ENCODE measurements around the gene SLC46A3.
A peak's percentile ranks its signal among the peaks of the same experiment; 100 is the strongest.

The SLC46A3 gene

GRCh38 chr13:28718543-28719226 lies at the start of gene SLC46A3:
TSS of gene SLC46A3 (minus strand) at chr13:28718970. CDS start at chr13:28717998, 972 bp downstream.
- H3K79me2 ChIP-seq (ENCODE audit: control insufficient read depth, insufficient read depth, low read length, unreplicated experiment), result no peaks in the 10 kb centered on the region
- H2AFZ ChIP-seq (ENCODE audit: low read length, unreplicated experiment), result peak within 1 kb of the TSS; percentile 98
- peak within 1 kb of the TSS; percentile 87 for H3K4me3 ChIP-seq (ENCODE audit: low read depth, low read length)
- peaks cover 22% of the 10 kb centered on the region for H3K4me1 ChIP-seq (ENCODE audit: control insufficient read depth, insufficient read depth, low read length, unreplicated experiment)
- H3K36me3 ChIP-seq (ENCODE audit: insufficient read depth, low read length), result no peaks in the 10 kb centered on the region
- H3K27ac ChIP-seq (ENCODE audit: low read depth, low read length), result peak within 1 kb of the TSS; percentile 89
- no peaks in the 10 kb centered on the region for H3K27me3 ChIP-seq (ENCODE audit: insufficient read depth, low read length)

DNA sequence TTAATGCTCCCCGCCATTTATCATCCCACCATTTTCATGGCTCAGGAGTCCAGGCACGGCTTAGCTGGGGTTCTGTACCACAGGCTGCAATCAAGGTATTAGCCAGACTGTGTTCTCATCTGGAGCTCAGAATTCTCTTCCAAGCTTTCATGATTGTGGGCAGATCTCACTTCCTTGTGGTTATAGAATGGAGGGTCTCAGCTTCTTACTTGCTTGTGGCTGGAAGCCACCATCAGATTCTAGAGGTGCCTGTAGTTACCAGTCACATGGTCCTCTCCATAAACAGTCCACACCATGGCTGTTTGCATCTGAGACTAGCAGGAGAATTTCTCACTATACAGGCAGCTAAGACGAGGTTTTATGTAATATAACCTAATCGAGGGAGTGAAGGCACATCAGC lies 45.1 kb upstream of the SLC46A3 start:
- Histone ChIP-seq H3K79me2 (ENCODE audit: control insufficient read depth, insufficient read depth, low read length, unreplicated experiment) (no peaks in the 10 kb centered on the region), H2AFZ (ENCODE audit: low read length, unreplicated experiment) (no peak overlapping the region), H3K4me3 (ENCODE audit: low read depth, low read length) (no peak overlapping the region), H3K4me1 (ENCODE audit: control insufficient read depth, insufficient read depth, low read length, unreplicated experiment) (no peaks in the 10 kb centered on the region), H3K27me3 (ENCODE audit: insufficient read depth, low read length) (peaks cover 16% of the 10 kb centered on the region; the same call in 1 of the 2 replicates), H3K27ac (ENCODE audit: low read depth, low read length) (no peak overlapping the region), H3K36me3 (ENCODE audit: insufficient read depth, low read length) (0 out of 2 replicates have a peak, but pooled peaks cover 2% of the 10 kb centered on the region)

- H3K27ac ChIP-seq (ENCODE audit: low read depth, low read length), result no peak overlapping the region
- H2AFZ ChIP-seq (ENCODE audit: low read length, unreplicated experiment), result no peak overlapping the region
- H3K4me3 ChIP-seq (ENCODE audit: low read depth, low read length), result no peak overlapping the region
- 0 out of 2 replicates have a peak, but pooled peaks cover 3% of the 10 kb centered on the region for H3K36me3 ChIP-seq (ENCODE audit: insufficient read depth, low read length)
- H3K79me2 ChIP-seq (ENCODE audit: control insufficient read depth, insufficient read depth, low read length, unreplicated experiment), result no peaks in the 10 kb centered on the region
- H3K4me1 ChIP-seq (ENCODE audit: control insufficient read depth, insufficient read depth, low read length, unreplicated experiment), result no peaks in the 10 kb centered on the region
- peaks cover 13% of the 10 kb centered on the region; the same call in 1 of the 2 replicates for H3K27me3 ChIP-seq (ENCODE audit: insufficient read depth, low read length)
Observed at GRCh38 chr13:28761586-28761985, 42.8 kb upstream of the SLC46A3 start.

GRCh38 chr13:28755546-28755870 lies 36.7 kb upstream of the SLC46A3 start:
- H2AFZ ChIP-seq (ENCODE audit: low read length, unreplicated experiment), result no peak overlapping the region
- H3K27ac ChIP-seq (ENCODE audit: low read depth, low read length), result no peak overlapping the region
- H3K36me3 ChIP-seq (ENCODE audit: insufficient read depth, low read length), result 0 out of 2 replicates have a peak, but pooled peaks cover 3% of the 10 kb centered on the region
- H3K4me1 ChIP-seq (ENCODE audit: control insufficient read depth, insufficient read depth, low read length, unreplicated experiment), result peaks cover 18% of the 10 kb centered on the region
- no peaks in the 10 kb centered on the region for H3K27me3 ChIP-seq (ENCODE audit: insufficient read depth, low read length)
- H3K79me2 ChIP-seq (ENCODE audit: control insufficient read depth, insufficient read depth, low read length, unreplicated experiment), result no peaks in the 10 kb centered on the region
- H3K4me3 ChIP-seq (ENCODE audit: low read depth, low read length), result no peak overlapping the region

GRCh38 chr13:28754698-28755545 lies 36.2 kb upstream of the SLC46A3 start:
- H2AFZ ChIP-seq (ENCODE audit: low read length, unreplicated experiment), result no peak overlapping the region
- no peaks in the 10 kb centered on the region for H3K27me3 ChIP-seq (ENCODE audit: insufficient read depth, low read length)
- peaks cover 18% of the 10 kb centered on the region for H3K4me1 ChIP-seq (ENCODE audit: control insufficient read depth, insufficient read depth, low read length, unreplicated experiment)
- no peak overlapping the region for H3K27ac ChIP-seq (ENCODE audit: low read depth, low read length)
- no peaks in the 10 kb centered on the region for H3K79me2 ChIP-seq (ENCODE audit: control insufficient read depth, insufficient read depth, low read length, unreplicated experiment)
- H3K36me3 ChIP-seq (ENCODE audit: insufficient read depth, low read length), result 0 out of 2 replicates have a peak, but pooled peaks cover 3% of the 10 kb centered on the region
- no peak overlapping the region for H3K4me3 ChIP-seq (ENCODE audit: low read depth, low read length)

GRCh38 chr13:28753946-28754345 lies 35.2 kb upstream of the SLC46A3 start:
- Histone ChIP-seq H3K27me3 (ENCODE audit: insufficient read depth, low read length) (no peaks in the 10 kb centered on the region), H2AFZ (ENCODE audit: low read length, unreplicated experiment) (peak overlapping the region; percentile 80), H3K79me2 (ENCODE audit: control insufficient read depth, insufficient read depth, low read length, unreplicated experiment) (no peaks in the 10 kb centered on the region), H3K4me1 (ENCODE audit: control insufficient read depth, insufficient read depth, low read length, unreplicated experiment) (peaks cover 18% of the 10 kb centered on the region), H3K27ac (ENCODE audit: low read depth, low read length) (peak overlapping the region; percentile 75), H3K4me3 (ENCODE audit: low read depth, low read length) (no peak overlapping the region), H3K36me3 (ENCODE audit: insufficient read depth, low read length) (0 out of 2 replicates have a peak, but pooled peaks cover 2% of the 10 kb centered on the region)

DNA sequence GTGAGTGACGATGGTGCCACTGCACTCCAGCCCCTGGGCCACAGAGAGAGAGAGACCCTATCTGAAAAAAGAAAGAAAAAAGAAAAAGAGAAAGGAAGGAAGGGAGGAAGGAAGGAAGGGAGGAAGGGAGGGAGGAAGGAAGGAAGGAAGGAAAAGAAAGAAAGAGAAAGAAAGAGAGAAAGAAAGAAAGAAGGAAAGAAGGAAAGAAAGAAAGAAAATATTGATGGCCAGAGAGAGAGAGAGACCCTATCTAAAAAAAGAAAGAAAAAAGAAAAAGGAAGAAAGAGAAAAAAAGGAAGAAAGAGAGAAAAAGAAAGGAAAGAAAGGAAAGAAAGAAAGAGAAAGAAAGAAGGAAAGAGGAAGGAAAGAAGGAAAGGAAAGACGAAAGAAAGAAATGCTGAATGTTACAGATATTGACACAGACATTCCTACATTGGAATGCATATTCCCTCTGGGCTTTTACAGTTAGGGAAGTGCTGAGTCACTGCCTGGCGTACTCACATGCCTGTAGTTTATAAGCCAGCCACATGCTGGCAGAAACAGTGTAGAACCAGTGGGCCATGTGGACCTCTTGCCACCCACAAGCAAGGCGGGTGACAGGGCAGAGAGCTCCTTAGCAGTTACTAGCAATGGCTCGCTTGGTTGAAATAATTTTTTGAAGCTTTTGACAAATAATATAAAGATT lies 34.6 kb upstream of the SLC46A3 start:
- Histone ChIP-seq H3K79me2 (ENCODE audit: control insufficient read depth, insufficient read depth, low read length, unreplicated experiment) (no peaks in the 10 kb centered on the region), H3K27ac (ENCODE audit: low read depth, low read length) (peak overlapping the region; percentile 75), H3K4me3 (ENCODE audit: low read depth, low read length) (peak overlapping the region; percentile 53), H2AFZ (ENCODE audit: low read length, unreplicated experiment) (no peak overlapping the region), H3K36me3 (ENCODE audit: insufficient read depth, low read length) (no peaks in the 10 kb centered on the region), H3K27me3 (ENCODE audit: insufficient read depth, low read length) (no peaks in the 10 kb centered on the region), H3K4me1 (ENCODE audit: control insufficient read depth, insufficient read depth, low read length, unreplicated experiment) (peaks cover 18% of the 10 kb centered on the region)

DNA sequence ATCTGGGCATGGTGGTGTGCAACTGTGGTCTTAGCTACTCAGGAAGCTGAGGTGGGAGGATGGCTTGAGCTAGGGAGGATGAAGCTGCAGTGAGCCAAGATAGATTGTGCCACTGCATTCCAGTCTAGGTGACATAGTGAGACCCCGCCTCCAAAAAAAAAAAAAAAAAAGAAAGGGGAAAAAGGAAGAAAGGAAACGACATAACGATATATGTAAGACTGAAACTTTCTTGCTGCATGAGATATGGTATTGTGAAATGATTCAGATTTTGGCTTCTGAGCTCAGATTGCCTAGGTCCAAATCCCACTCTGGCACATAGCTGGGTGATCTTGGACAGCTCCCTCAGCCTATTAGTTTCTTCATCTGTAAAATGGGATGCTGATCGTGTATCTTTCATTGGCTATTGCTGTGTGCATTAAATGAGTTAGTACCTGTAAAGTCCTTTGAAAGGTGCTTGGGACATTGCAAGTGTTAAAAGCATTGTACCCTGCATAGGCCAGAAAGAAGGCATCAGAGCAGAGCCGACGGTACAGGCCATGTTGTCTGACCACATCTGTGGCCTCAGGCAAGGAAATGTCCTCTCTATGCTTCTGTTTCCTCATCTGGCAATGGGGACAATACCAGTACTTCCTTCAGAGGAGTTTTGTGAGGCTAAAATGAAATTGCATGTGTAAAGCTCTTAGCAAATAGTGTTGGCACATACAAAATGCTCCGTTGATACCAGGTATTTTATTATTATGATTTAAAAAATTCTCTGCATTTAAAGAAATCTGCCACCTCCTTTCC lies 32.6 kb upstream of the SLC46A3 start:
- no peak overlapping the region for H3K4me3 ChIP-seq (ENCODE audit: low read depth, low read length)
- H3K36me3 ChIP-seq (ENCODE audit: insufficient read depth, low read length), result no peaks in the 10 kb centered on the region
- no peaks in the 10 kb centered on the region for H3K27me3 ChIP-seq (ENCODE audit: insufficient read depth, low read length)
- H3K27ac ChIP-seq (ENCODE audit: low read depth, low read length), result no peak overlapping the region
- peaks cover 18% of the 10 kb centered on the region for H3K4me1 ChIP-seq (ENCODE audit: control insufficient read depth, insufficient read depth, low read length, unreplicated experiment)
- H3K79me2 ChIP-seq (ENCODE audit: control insufficient read depth, insufficient read depth, low read length, unreplicated experiment), result no peaks in the 10 kb centered on the region
- H2AFZ ChIP-seq (ENCODE audit: low read length, unreplicated experiment), result no peak overlapping the region

- no peak overlapping the region for H3K4me3 ChIP-seq (ENCODE audit: low read depth, low read length)
- H3K36me3 ChIP-seq (ENCODE audit: insufficient read depth, low read length), result no peaks in the 10 kb centered on the region
- no peaks in the 10 kb centered on the region for H3K79me2 ChIP-seq (ENCODE audit: control insufficient read depth, insufficient read depth, low read length, unreplicated experiment)
- no peak overlapping the region for H3K27ac ChIP-seq (ENCODE audit: low read depth, low read length)
- peaks cover 18% of the 10 kb centered on the region for H3K4me1 ChIP-seq (ENCODE audit: control insufficient read depth, insufficient read depth, low read length, unreplicated experiment)
- H3K27me3 ChIP-seq (ENCODE audit: insufficient read depth, low read length), result no peaks in the 10 kb centered on the region
- no peak overlapping the region for H2AFZ ChIP-seq (ENCODE audit: low read length, unreplicated experiment)
Observed at GRCh38 chr13:28750187-28751045, 31.6 kb upstream of the SLC46A3 start.
